ENCODE measurements around the gene DNAL4.

Gene DNAL4

DNA sequence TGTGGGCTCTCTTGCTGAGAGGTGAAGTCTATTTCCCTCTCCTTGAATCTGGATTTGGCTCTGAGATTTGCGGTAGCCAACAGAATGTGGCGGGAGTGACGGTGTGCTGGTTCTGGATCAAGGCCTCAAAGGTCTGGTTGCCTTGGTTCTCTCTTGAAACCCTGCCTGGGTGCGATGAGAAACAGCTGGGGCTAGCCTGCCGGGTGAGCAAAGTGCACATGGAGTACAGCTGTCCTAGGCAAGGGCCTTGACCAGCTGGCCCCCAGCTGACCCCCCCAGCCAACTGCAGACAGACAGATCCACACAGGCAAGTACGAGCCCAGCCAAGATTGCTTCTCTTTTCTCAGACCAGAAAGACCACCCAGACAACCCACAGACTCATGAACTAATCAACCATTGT, 49.0 kb downstream of the DNAL4 start:
- TF ChIP-seq CTCF (IDR thresholded peaks at IDR 0.05; ENCODE audit: control insufficient read depth, extremely low read depth, insufficient read depth) = no peak
- DNase-seq (ENCODE audit: low read depth) = no peak
- H3K4me3 ChIP-seq (ENCODE audit: low read depth, low read length) = no peak overlapping the region

DNA sequence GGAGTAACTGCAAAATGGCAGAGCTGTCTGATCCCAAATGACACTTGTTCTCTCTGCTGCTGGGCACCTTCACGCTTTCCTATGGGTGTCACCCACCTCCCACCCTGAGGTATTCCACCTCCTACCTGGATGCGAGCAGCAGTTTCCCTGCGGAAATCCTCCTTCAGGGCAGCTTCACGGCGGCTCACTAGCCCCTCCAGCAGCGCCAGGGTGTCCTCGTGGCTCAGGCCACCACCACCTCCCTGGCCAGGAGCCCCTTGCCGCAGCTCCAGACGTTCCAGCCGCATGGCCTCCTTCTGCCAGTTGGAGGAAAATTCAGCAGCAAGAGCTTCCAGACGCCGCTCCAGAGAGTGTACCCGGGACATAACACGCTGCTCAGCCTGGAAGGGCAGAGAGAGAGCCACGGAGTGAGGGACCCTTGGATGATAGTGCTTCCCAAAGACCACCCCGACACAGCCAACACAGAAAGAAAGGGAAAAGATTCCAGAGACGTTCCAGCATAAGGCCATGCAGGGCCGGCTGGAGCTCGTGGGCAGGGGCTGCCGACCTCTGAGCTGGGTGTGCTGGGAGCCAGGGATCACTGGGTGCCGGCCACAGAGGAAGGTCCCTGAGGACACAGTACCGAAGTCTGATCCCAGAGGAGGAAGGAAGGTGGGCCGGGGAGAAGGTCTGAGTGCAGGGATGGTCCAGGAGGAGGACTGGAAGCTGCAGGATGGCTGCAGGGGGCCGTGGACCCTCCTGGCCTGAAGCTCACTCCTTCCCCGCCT, 51.6 kb downstream of the DNAL4 start:
- DNase-seq (ENCODE audit: low read depth) = no peak
- H3K4me3 ChIP-seq (ENCODE audit: low read depth, low read length) = no peak overlapping the region
- TF ChIP-seq CTCF (IDR thresholded peaks at IDR 0.05; ENCODE audit: control insufficient read depth, extremely low read depth, insufficient read depth) = no peak

DNA sequence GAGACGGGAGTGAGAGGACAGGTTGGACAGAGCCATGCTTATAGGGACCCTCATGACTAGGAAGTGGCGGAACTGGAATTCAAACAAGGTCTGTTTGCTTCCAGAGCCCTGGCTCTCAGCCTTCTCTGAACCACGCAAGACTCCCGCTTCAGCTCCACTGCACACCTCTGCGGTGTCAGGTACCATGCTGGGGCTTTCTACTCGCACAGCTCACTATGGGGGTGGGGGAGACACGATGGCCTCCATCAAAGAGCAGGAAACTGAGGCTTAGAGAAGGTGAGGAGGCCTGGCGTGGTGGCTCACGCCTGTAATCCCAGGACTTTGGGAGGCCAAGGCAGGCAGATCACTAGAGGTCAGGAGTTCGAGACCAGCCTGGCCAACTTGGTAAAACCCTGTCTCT, 52.4 kb downstream of the DNAL4 start:
- TF ChIP-seq CTCF (IDR thresholded peaks at IDR 0.05; ENCODE audit: control insufficient read depth, extremely low read depth, insufficient read depth) = no peak
- no peak overlapping the region for H3K4me3 ChIP-seq (ENCODE audit: low read depth, low read length)
- DNase-seq (ENCODE audit: low read depth) = no peak

- no peak for TF ChIP-seq CTCF (IDR thresholded peaks at IDR 0.05; ENCODE audit: control insufficient read depth, extremely low read depth, insufficient read depth)
- no peak overlapping the region for H3K4me3 ChIP-seq (ENCODE audit: low read depth, low read length)
- DNase-seq (ENCODE audit: low read depth) = no peak
Measured at GRCh38 chr22:38741166-38741565, 52.8 kb downstream of the DNAL4 start.

DNA sequence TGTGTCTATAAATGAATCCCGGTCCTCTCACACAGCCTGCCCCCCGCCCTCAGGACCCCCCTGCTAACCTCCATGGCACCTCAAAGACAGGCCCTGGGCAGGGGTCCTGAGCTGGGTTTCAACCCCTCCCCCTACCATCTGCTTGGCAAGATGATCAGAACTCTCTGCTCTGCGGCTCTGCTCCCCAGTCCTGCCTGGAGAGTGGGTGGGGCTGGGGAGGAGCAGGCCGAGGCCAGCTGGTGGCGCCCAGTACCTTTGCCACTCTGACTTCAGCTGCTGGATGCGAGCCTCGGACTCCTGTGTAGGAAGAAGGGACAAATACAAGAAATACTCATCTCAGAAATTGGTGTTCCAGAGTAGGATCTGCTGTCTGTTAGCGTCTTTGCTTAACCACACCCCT, 53.2 kb downstream of the DNAL4 start:
- H3K4me3 ChIP-seq (ENCODE audit: low read depth, low read length) = no peak overlapping the region
- TF ChIP-seq CTCF (IDR thresholded peaks at IDR 0.05; ENCODE audit: control insufficient read depth, extremely low read depth, insufficient read depth) = no peak; the same call in 1 of the 2 replicates
- no peak for DNase-seq (ENCODE audit: low read depth)

- TF ChIP-seq CTCF (IDR thresholded peaks at IDR 0.05; ENCODE audit: control insufficient read depth, extremely low read depth, insufficient read depth) = no peak
- no peak overlapping the region for H3K4me3 ChIP-seq (ENCODE audit: low read depth, low read length)
- no peak for DNase-seq (ENCODE audit: low read depth)
Measured at GRCh38 chr22:38740116-38740723, 53.7 kb downstream of the DNAL4 start.
